ENCODE data around the gene NECTIN1.

DNA sequence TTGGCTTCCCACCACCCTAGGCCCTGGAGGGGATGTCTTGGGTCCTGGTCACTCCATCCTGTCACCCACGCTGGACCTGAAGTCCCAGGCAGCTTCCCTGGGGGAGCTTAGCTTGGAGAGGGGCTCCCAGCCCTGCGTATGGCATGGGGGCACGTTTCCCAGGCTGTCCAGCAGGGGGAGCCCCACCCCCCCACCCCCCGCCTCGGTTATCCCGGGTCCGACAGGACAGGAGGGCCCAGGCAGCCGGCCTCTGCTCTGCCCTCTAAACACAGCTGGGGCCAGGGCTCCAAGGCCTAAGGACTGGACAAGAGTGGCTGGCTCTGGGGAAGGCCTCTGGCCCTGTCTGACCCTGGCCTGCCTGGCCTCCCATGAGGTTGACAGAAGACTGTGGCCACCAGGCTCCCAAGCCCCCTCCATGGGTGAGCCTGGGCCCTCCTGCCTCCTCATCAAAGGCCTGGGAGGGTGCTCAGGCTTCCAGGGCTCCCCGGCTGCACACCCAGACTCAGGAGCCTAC is 104.8 kb downstream of the NECTIN1 start:
- TF ChIP-seq, protein P1, sequence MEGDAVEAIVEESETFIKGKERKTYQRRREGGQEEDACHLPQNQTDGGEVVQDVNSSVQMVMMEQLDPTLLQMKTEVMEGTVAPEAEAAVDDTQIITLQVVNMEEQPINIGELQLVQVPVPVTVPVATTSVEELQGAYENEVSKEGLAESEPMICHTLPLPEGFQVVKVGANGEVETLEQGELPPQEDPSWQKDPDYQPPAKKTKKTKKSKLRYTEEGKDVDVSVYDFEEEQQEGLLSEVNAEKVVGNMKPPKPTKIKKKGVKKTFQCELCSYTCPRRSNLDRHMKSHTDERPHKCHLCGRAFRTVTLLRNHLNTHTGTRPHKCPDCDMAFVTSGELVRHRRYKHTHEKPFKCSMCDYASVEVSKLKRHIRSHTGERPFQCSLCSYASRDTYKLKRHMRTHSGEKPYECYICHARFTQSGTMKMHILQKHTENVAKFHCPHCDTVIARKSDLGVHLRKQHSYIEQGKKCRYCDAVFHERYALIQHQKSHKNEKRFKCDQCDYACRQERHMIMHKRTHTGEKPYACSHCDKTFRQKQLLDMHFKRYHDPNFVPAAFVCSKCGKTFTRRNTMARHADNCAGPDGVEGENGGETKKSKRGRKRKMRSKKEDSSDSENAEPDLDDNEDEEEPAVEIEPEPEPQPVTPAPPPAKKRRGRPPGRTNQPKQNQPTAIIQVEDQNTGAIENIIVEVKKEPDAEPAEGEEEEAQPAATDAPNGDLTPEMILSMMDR (conservative IDR thresholded peaks at IDR 0.05 in 1 of 2, IDR thresholded peaks at IDR 0.05 in 1 of 2; ENCODE audit: extremely low read depth in 1 of 2, insufficient read depth in 1 of 2, low read depth in 1 of 2, low read length in 2 of 2): peak; percentile 3 to 44
- no peak for TF ChIP-seq EZH2 (IDR thresholded peaks at IDR 0.05; ENCODE audit: borderline replicate concordance, low read length)
